GM06990 (cell line): ENCODE data around the gene CCDC88C.

Experiments
- DNase-seq: peaks from one replicate; pipeline ENCODE4 v3.0.0-alpha.2; 2011; ENCODE audit not compliant: insufficient read length; ENCODE audit errors: extremely low read depth
- H3K27me3 ChIP-seq: replicated peaks from 2 replicates; pipeline ENCODE4 v1.6.0; 2011; ENCODE audit warnings: low read length; ENCODE audit not compliant: control insufficient read depth, insufficient read depth
- H3K36me3 ChIP-seq: 2 replicates; pipeline ENCODE4 v1.5.1; 2011; ENCODE audit warnings: low read length; ENCODE audit not compliant: control insufficient read depth, insufficient read depth
- H3K4me3 ChIP-seq: replicated peaks from 2 replicates; pipeline ENCODE4 v1.5.1; 2011; ENCODE audit warnings: low read depth, mild to moderate bottlenecking, control low read depth, low read length
- CTCF ChIP-seq: IDR thresholded peaks from 2 replicates; pipeline ENCODE4 v1.5.1; 2011; ENCODE audit warnings: low read length, control low read depth, mild to moderate bottlenecking, inconsistent platforms; ENCODE audit not compliant: insufficient read depth, poor library complexity, severe bottlenecking

The CCDC88C gene

GRCh38 chr14:91417120-91417982 is at the start of gene CCDC88C:
Gene CCDC88C (minus strand): TSS chr14:91417820. CDS start chr14:91417690, 130 bp downstream.
- Histone ChIP-seq H3K27me3 (no peaks in the 10 kb centered on the region), H3K4me3 (peak within 1 kb of the TSS; percentile 79), H3K36me3 (peaks cover 3% of the 10 kb centered on the region)
- DNase-seq = peak; percentile 80
- no peak for TF ChIP-seq CTCF

GRCh38 chr14:91466192-91466591 is 48.6 kb upstream of the CCDC88C start:
- Histone ChIP-seq H3K4me3 (no peak overlapping the region), H3K27me3 (no peaks in the 10 kb centered on the region), H3K36me3 (peaks cover 12% of the 10 kb centered on the region)
- TF ChIP-seq CTCF = no peak
- DNase-seq = no peak

- TF ChIP-seq CTCF = no peak
- H3K4me3 ChIP-seq = no peak overlapping the region
- H3K27me3 ChIP-seq = no peaks in the 10 kb centered on the region
- no peak for DNase-seq
- peaks cover 6% of the 10 kb centered on the region for H3K36me3 ChIP-seq
Measured at GRCh38 chr14:91464615-91465205, 47.1 kb upstream of the CCDC88C start.

GRCh38 chr14:91458612-91459011 is 41.0 kb upstream of the CCDC88C start:
- DNase-seq = no peak
- no peak overlapping the region for H3K4me3 ChIP-seq
- H3K36me3 ChIP-seq = peaks cover 6% of the 10 kb centered on the region
- no peaks in the 10 kb centered on the region for H3K27me3 ChIP-seq
- no peak for TF ChIP-seq CTCF

GRCh38 chr14:91456283-91456682 is 38.7 kb upstream of the CCDC88C start:
- peaks cover 6% of the 10 kb centered on the region for H3K36me3 ChIP-seq

More at GRCh38 chr14:91456283-91456682, 38.7 kb upstream of the CCDC88C start:
- Histone ChIP-seq H3K27me3 (no peaks in the 10 kb centered on the region), H3K4me3 (no peak overlapping the region)
- no peak for TF ChIP-seq CTCF
- DNase-seq = no peak
